VCaP (cell line): ENCODE measurements around the gene MMS19.

ENCODE experiments used
- H3K27ac ChIP-seq: fragments of 450-650 bp; 2 replicates; pipeline ENCODE4 v1.5.1; 2017
- CTCF ChIP-seq: fragments of 450-650 bp; conservative IDR thresholded peaks from 2 replicates; pipeline ENCODE4 v1.5.1; 2017; ENCODE audit warnings: mild to moderate bottlenecking, moderate library complexity

MMS19 gene

GRCh38 chr10:97517778-97518300 is 19.6 kb upstream of the MMS19 start:
- H3K27ac ChIP-seq, result no peak overlapping the region

GRCh38 chr10:97517096-97517750 is 19.0 kb upstream of the MMS19 start:
- TF ChIP-seq CTCF, result no peak
- no peak overlapping the region for H3K27ac ChIP-seq

More at GRCh38 chr10:97517778-97518300, 19.6 kb upstream of the MMS19 start:
- no peak for TF ChIP-seq CTCF

DNA sequence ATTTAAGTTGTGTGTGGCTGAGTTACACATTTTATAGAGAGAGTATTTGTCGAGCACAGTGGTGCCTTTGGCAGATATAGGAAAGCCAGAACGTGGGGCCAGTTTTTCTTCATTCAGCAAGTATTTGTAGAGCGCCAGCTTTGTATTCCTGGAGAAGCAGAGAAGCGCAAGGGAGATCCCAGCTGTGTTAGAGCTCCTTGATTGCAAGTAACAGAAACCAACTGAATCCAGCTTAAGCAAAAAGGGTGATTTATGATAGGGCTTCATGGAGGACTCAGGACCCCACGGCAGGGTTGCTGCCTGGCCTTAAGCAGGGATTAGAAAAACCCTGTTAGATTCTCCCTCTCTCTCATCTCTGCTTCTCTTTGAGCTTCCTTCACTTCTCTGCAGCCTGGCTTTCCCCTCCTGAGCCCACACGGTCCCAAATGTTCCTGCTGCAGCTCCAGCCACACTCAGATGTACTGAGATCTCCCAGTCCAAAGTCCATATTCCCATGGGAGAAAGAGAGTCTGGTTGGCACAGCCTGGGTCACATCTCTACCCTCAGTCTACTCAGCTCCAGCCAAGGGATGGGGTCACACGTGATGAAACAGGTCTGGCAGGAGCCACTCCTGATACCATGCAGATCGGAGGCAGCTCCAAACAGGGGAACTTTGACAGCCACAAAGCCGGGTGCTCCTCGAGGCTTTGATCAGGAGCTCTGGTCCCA is 17.2 kb upstream of the MMS19 start:
- H3K27ac ChIP-seq, result peak overlapping the region; percentile 1; the same call in 1 of the 2 replicates
- TF ChIP-seq CTCF, result no peak

GRCh38 chr10:97514344-97514743 is 16.1 kb upstream of the MMS19 start:
- TF ChIP-seq CTCF, result no peak
- H3K27ac ChIP-seq, result no peak overlapping the region

DNA sequence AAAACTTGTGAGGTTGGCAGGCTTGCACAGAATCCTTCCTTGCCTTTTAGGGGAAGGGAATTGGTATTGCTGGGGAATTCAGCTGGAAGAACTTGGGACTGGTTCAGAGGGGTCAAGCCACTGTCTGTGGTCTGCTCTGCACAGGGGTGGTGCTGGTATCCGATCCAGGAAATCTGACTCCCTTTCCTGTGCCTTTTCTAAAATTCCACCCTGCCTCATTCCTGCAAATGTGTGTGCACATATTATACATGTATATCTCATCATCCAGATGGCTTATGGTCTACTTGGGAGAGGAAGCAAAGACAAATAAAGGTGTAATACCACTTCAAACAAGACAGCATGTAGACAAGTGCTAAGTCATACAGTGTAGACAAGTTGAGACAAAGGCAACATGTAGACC is 14.8 kb upstream of the MMS19 start:
- TF ChIP-seq CTCF, result no peak

GRCh38 chr10:97511711-97512440 is 13.7 kb upstream of the MMS19 start:
- TF ChIP-seq CTCF, result no peak
- H3K27ac ChIP-seq, result no peak overlapping the region

More for the DNA sequence above, 14.8 kb upstream of the MMS19 start:
- H3K27ac ChIP-seq, result no peak overlapping the region

DNA sequence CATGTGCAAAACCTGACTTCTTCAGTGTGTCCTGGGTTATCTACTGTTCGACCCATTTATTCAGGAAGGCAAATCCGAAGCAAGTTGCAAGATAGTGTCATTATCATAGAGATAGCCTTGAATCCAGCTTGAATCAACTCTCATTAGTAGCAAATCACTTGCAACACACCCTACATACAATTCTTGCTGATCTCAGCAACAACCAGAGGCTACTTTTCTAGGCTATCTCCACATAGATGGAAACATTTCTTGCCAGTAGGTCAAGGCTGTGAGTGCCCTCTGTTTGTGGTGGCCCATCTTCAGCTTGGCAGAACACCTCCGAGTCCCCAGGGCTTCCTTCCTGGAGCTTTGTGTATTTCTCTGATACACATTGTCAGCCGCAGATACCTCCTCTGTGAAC is 12.5 kb upstream of the MMS19 start:
- no peak for TF ChIP-seq CTCF
- H3K27ac ChIP-seq, result no peak overlapping the region
